ENCODE measurements around the gene ANKRD24.

DNA sequence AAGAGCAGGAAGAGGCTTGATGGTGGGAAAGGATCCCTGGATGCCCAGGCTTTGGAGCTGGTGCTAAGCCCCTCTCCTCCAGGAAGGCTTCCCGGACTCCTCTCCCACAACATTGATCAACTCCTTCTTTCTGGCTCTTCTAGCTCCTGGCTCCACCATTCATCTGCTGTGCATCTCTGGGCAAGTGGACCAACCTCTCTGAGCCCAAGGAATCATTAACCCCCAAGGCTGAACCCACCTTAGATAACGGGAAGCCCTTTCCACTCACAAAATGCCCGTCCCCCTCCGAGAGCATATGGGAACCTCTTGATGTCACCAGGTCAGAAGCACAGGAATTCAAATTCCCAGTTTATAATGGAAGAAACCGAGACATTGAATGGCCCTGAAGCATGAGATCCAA is 5.3 kb upstream of the ANKRD24 start:
- TF ChIP-seq, protein P1, sequence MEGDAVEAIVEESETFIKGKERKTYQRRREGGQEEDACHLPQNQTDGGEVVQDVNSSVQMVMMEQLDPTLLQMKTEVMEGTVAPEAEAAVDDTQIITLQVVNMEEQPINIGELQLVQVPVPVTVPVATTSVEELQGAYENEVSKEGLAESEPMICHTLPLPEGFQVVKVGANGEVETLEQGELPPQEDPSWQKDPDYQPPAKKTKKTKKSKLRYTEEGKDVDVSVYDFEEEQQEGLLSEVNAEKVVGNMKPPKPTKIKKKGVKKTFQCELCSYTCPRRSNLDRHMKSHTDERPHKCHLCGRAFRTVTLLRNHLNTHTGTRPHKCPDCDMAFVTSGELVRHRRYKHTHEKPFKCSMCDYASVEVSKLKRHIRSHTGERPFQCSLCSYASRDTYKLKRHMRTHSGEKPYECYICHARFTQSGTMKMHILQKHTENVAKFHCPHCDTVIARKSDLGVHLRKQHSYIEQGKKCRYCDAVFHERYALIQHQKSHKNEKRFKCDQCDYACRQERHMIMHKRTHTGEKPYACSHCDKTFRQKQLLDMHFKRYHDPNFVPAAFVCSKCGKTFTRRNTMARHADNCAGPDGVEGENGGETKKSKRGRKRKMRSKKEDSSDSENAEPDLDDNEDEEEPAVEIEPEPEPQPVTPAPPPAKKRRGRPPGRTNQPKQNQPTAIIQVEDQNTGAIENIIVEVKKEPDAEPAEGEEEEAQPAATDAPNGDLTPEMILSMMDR (IDR thresholded peaks at IDR 0.05): no peak
- TF ChIP-seq EP300 (IDR thresholded peaks at IDR 0.05) (no peak), POLR2AphosphoS5 (IDR thresholded peaks at IDR 0.05) (no peak), POLR2A (IDR thresholded peaks at IDR 0.05) (no peak)
